ENCODE data around the gene ETNK2.
A peak's percentile ranks its signal among the peaks of the same experiment; 100 is the strongest.

ETNK2 gene

DNA sequence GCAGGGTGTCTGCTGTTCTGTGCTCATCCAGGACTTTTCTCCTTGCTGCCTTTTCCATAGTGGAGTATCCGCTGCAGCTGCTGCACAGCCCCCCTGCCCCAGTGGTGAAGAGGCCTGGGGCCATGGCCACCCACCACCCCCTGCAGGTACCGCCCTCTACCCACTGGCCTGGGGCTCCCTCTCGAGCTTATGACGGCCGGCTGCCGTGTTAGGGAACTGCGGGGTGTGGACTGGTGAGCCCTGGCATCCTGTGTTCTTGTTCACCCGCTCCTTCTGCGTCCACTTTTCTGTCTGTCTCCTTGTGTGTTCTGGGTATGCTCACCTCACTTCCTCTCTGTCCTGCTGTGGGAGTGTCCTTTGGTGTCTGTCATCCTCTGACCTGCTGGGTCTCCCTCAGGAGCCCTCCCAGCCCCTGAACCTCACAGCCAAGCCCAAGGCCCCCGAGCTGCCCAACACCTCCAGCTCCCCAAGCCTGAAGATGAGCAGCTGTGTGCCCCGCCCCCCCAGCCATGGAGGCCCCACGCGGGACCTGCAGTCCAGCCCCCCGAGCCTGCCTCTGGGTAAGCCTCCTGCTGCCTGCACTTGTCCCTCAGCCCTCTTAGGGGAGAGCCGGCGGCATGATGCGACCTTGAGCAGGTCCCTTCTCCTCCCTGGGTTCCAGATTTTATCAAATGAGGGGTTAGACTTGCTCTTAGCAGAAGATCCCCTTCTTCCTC lies 29.8 kb downstream of the ETNK2 start:
- Histone ChIP-seq H4K8ac (ENCODE audit: low read depth, low read length) (no peak overlapping the region), H3K79me1 (ENCODE audit: low read depth, low read length) (peaks cover 3% of the 10 kb centered on the region), H3K36me3 (replicated peaks in 1 of 2; ENCODE audit: control insufficient read depth in 2 of 2, insufficient read depth in 2 of 2, low read length in 2 of 2) (peaks cover 39 to 94% of the 10 kb centered on the region in 2 donors)

DNA sequence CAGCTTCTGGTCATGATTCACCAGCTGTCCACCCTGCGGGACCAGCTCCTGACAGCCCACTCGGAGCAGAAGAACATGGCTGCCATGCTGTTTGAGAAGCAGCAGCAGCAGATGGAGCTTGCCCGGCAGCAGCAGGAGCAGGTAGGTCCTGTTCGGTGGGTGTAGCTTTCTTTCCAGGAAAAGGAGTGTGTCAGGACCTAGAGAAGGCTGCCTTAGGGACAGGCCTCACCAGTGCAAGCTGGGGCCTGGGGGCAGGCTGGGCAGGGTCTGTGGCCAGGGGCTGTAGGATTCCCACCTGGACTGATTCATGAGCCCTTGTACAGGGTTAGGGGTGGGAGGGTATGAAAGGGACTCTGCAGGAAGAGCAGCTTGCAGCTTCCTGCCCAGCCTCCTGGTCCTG lies 35.3 kb downstream of the ETNK2 start:
- no peak overlapping the region for H2AK5ac ChIP-seq (ENCODE audit: low read depth, low read length)
- no peak overlapping the region for H2BK120ac ChIP-seq (ENCODE audit: low read depth, low read length)
- H3K14ac ChIP-seq (ENCODE audit: low read length) = no peak overlapping the region
- no peak overlapping the region for H2BK12ac ChIP-seq (ENCODE audit: low read length)
- no peak overlapping the region for H2BK15ac ChIP-seq (ENCODE audit: low read length)
- DNase-seq (ENCODE audit: low spot score) = no peak
- H2AFZ ChIP-seq (ENCODE audit: low read length) = no peak overlapping the region
- H3K9me3 ChIP-seq (replicated peaks in 1 of 2; ENCODE audit: control insufficient read depth in 2 of 2, insufficient read depth in 1 of 2, low read depth in 1 of 2, low read length in 2 of 2) = peaks cover 0 to 10% of the 10 kb centered on the region in 2 donors
- H3K36me3 ChIP-seq (replicated peaks in 1 of 2; ENCODE audit: control insufficient read depth in 2 of 2, insufficient read depth in 2 of 2, low read length in 2 of 2) = peaks cover 10 to 82% of the 10 kb centered on the region in 2 donors
- peaks cover 0 to 4% of the 10 kb centered on the region in 2 donors for H3K4me1 ChIP-seq (ENCODE audit: control insufficient read depth in 2 of 2, insufficient read depth in 1 of 2, low read depth in 1 of 2, low read length in 2 of 2)
- peak overlapping the region in 1 of 2 donors; percentile 30 for H3K4me3 ChIP-seq (ENCODE audit: low read length in 2 of 2)
- peak overlapping the region; percentile 32 for H3K9ac ChIP-seq (ENCODE audit: low read depth, low read length, poor library complexity)
- H3K4me2 ChIP-seq (ENCODE audit: insufficient read depth, low read length, poor library complexity, severe bottlenecking) = no peak overlapping the region
- no peaks in the 10 kb centered on the region for H3K27me3 ChIP-seq (ENCODE audit: control insufficient read depth in 3 of 3, insufficient read depth in 3 of 3, low read depth in 1 of 3, low read length in 3 of 3)
- no peak overlapping the region for H4K91ac ChIP-seq (ENCODE audit: low read depth, low read length, poor library complexity)
- H2BK5ac ChIP-seq (ENCODE audit: low read length) = no peak overlapping the region
- H3K27ac ChIP-seq (replicated peaks; ENCODE audit: low read length) = no peak overlapping the region
- H3K4ac ChIP-seq (ENCODE audit: low read length) = no peak overlapping the region
- peaks cover 3% of the 10 kb centered on the region for H3K79me1 ChIP-seq (ENCODE audit: low read depth, low read length)
- H4K8ac ChIP-seq (ENCODE audit: low read depth, low read length) = no peak overlapping the region
- no peak overlapping the region for H3K18ac ChIP-seq (ENCODE audit: low read length)
- no CpG with 5 or more reads among the region's 4 CpGs for WGBS, 2 donors (ENCODE audit: extremely low coverage in 2 of 2, insufficient read length in 2 of 2, insufficient replicate concordance in 1 of 2)
- H3K23ac ChIP-seq (ENCODE audit: low read depth, low read length, poor library complexity) = no peak overlapping the region

More for the DNA sequence above, 29.8 kb downstream of the ETNK2 start:
- no peak for DNase-seq (ENCODE audit: low spot score)
- Histone ChIP-seq H3K4me3 (ENCODE audit: low read length in 2 of 2) (no peak overlapping the region), H3K4ac (ENCODE audit: low read length) (no peak overlapping the region), H2AK5ac (ENCODE audit: low read depth, low read length) (no peak overlapping the region), H4K91ac (ENCODE audit: low read depth, low read length, poor library complexity) (no peak overlapping the region), H2AFZ (ENCODE audit: low read length) (no peak overlapping the region), H2BK12ac (ENCODE audit: low read length) (no peak overlapping the region), H3K9ac (ENCODE audit: low read depth, low read length, poor library complexity) (no peak overlapping the region), H3K27me3 (ENCODE audit: control insufficient read depth in 3 of 3, insufficient read depth in 3 of 3, low read depth in 1 of 3, low read length in 3 of 3) (no peaks in the 10 kb centered on the region), H2BK15ac (ENCODE audit: low read length) (no peak overlapping the region), H3K23ac (ENCODE audit: low read depth, low read length, poor library complexity) (no peak overlapping the region), H3K9me3 (replicated peaks in 1 of 2; ENCODE audit: control insufficient read depth in 2 of 2, insufficient read depth in 1 of 2, low read depth in 1 of 2, low read length in 2 of 2) (no peaks in the 10 kb centered on the region), H3K4me2 (ENCODE audit: insufficient read depth, low read length, poor library complexity, severe bottlenecking) (no peak overlapping the region), H3K4me1 (ENCODE audit: control insufficient read depth in 2 of 2, insufficient read depth in 1 of 2, low read depth in 1 of 2, low read length in 2 of 2) (peaks cover 4 to 7% of the 10 kb centered on the region in 2 donors), H2BK120ac (ENCODE audit: low read depth, low read length) (no peak overlapping the region), H2BK5ac (ENCODE audit: low read length) (no peak overlapping the region), H3K27ac (replicated peaks; ENCODE audit: low read length) (no peak overlapping the region), H3K18ac (ENCODE audit: low read length) (no peak overlapping the region), H3K14ac (ENCODE audit: low read length) (no peak overlapping the region)
- no CpG with 5 or more reads among the region's 17 CpGs for WGBS, 2 donors (ENCODE audit: extremely low coverage in 2 of 2, insufficient read length in 2 of 2, insufficient replicate concordance in 1 of 2)

DNA sequence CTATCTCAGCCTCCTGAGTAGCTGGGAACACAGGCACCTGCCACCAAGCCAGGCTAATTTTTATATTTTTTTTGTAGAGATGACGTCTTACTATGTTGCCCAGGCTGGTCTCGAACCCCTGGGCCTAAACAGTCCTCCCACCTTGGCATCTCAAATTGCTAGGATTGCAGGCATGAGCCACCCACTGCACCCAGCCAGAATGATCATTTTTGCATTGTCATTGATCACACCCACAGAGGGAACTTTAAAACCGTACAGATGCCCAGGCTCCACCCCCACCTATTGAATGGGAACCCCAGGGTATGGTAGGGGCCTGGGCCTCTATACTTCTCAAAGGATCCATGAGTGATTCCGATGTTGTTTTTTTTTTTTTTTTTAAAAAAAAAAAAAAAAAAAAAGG lies 36.7 kb downstream of the ETNK2 start:
- H2BK12ac ChIP-seq (ENCODE audit: low read length) = no peak overlapping the region
- H3K14ac ChIP-seq (ENCODE audit: low read length) = no peak overlapping the region
- no peak overlapping the region for H2BK5ac ChIP-seq (ENCODE audit: low read length)
- DNase-seq (ENCODE audit: low spot score) = no peak
- no peak overlapping the region for H3K23ac ChIP-seq (ENCODE audit: low read depth, low read length, poor library complexity)
- no peak overlapping the region for H3K4me3 ChIP-seq (ENCODE audit: low read length in 2 of 2)
- H3K9me3 ChIP-seq (replicated peaks in 1 of 2; ENCODE audit: control insufficient read depth in 2 of 2, insufficient read depth in 1 of 2, low read depth in 1 of 2, low read length in 2 of 2) = peaks cover 0 to 10% of the 10 kb centered on the region in 2 donors
- no peak overlapping the region for H2BK120ac ChIP-seq (ENCODE audit: low read depth, low read length)
- H2AFZ ChIP-seq (ENCODE audit: low read length) = no peak overlapping the region
- no peak overlapping the region for H3K4me2 ChIP-seq (ENCODE audit: insufficient read depth, low read length, poor library complexity, severe bottlenecking)
- H3K4ac ChIP-seq (ENCODE audit: low read length) = no peak overlapping the region
- WGBS, 2 donors (ENCODE audit: extremely low coverage in 2 of 2, insufficient read length in 2 of 2, insufficient replicate concordance in 1 of 2) = no CpG with 5 or more reads among the region's 4 CpGs
- H3K9ac ChIP-seq (ENCODE audit: low read depth, low read length, poor library complexity) = no peak overlapping the region
- H3K27ac ChIP-seq (replicated peaks; ENCODE audit: low read length) = no peak overlapping the region
- H4K91ac ChIP-seq (ENCODE audit: low read depth, low read length, poor library complexity) = no peak overlapping the region
- H4K8ac ChIP-seq (ENCODE audit: low read depth, low read length) = no peak overlapping the region
- H2BK15ac ChIP-seq (ENCODE audit: low read length) = no peak overlapping the region
- peaks cover 0 to 5% (median 0%) of the 10 kb centered on the region in 3 experiments for H3K27me3 ChIP-seq (ENCODE audit: control insufficient read depth in 3 of 3, insufficient read depth in 3 of 3, low read depth in 1 of 3, low read length in 3 of 3)
- H3K18ac ChIP-seq (ENCODE audit: low read length) = no peak overlapping the region
- H2AK5ac ChIP-seq (ENCODE audit: low read depth, low read length) = no peak overlapping the region
- H3K4me1 ChIP-seq (ENCODE audit: control insufficient read depth in 2 of 2, insufficient read depth in 1 of 2, low read depth in 1 of 2, low read length in 2 of 2) = peaks cover 2 to 4% of the 10 kb centered on the region in 2 donors
- peaks cover 5% of the 10 kb centered on the region for H3K79me1 ChIP-seq (ENCODE audit: low read depth, low read length)
- peaks cover 10 to 72% of the 10 kb centered on the region in 2 donors for H3K36me3 ChIP-seq (replicated peaks in 1 of 2; ENCODE audit: control insufficient read depth in 2 of 2, insufficient read depth in 2 of 2, low read length in 2 of 2)

DNA sequence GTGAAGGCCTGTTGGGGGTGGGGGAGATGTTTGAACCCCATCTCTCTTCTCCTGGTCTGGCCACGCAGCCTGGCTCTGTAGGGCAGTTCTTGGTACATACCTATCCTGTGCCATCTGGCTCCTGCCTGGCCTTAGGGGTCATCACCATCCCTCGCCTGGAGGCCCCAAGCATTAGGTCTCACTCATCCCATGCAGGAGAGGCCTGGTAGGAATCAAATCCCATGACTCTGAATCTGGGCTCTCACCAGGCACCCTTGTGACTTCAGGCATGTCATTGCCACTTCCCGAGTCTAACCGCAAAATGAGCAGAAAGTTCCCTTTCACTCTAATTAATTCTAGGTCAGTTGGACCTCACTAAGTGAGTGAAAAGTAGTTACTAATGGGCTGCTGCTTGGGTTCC lies 37.2 kb downstream of the ETNK2 start:
- Histone ChIP-seq H3K27ac (replicated peaks; ENCODE audit: low read length) (no peak overlapping the region), H3K14ac (ENCODE audit: low read length) (no peak overlapping the region), H4K8ac (ENCODE audit: low read depth, low read length) (no peak overlapping the region), H4K91ac (ENCODE audit: low read depth, low read length, poor library complexity) (no peak overlapping the region), H2AK5ac (ENCODE audit: low read depth, low read length) (peak overlapping the region; percentile 10), H3K27me3 (ENCODE audit: control insufficient read depth in 3 of 3, insufficient read depth in 3 of 3, low read depth in 1 of 3, low read length in 3 of 3) (peaks cover 0 to 5% (median 0%) of the 10 kb centered on the region in 3 experiments), H2BK5ac (ENCODE audit: low read length) (no peak overlapping the region), H3K18ac (ENCODE audit: low read length) (no peak overlapping the region), H3K4me1 (ENCODE audit: control insufficient read depth in 2 of 2, insufficient read depth in 1 of 2, low read depth in 1 of 2, low read length in 2 of 2) (peaks cover 3 to 4% of the 10 kb centered on the region in 2 donors), H2AFZ (ENCODE audit: low read length) (no peak overlapping the region), H3K79me1 (ENCODE audit: low read depth, low read length) (peaks cover 5% of the 10 kb centered on the region), H3K23ac (ENCODE audit: low read depth, low read length, poor library complexity) (no peak overlapping the region), H3K9me3 (replicated peaks in 1 of 2; ENCODE audit: control insufficient read depth in 2 of 2, insufficient read depth in 1 of 2, low read depth in 1 of 2, low read length in 2 of 2) (peaks cover 0 to 10% of the 10 kb centered on the region in 2 donors), H2BK120ac (ENCODE audit: low read depth, low read length) (no peak overlapping the region), H3K4me2 (ENCODE audit: insufficient read depth, low read length, poor library complexity, severe bottlenecking) (no peak overlapping the region), H3K9ac (ENCODE audit: low read depth, low read length, poor library complexity) (no peak overlapping the region), H2BK12ac (ENCODE audit: low read length) (no peak overlapping the region), H3K36me3 (replicated peaks in 1 of 2; ENCODE audit: control insufficient read depth in 2 of 2, insufficient read depth in 2 of 2, low read length in 2 of 2) (peaks cover 10 to 66% of the 10 kb centered on the region in 2 donors), H2BK15ac (ENCODE audit: low read length) (no peak overlapping the region), H3K4ac (ENCODE audit: low read length) (no peak overlapping the region), H3K4me3 (ENCODE audit: low read length in 2 of 2) (no peak overlapping the region)
- no peak for DNase-seq (ENCODE audit: low spot score)
- no CpG with 5 or more reads among the region's 4 CpGs for WGBS, 2 donors (ENCODE audit: extremely low coverage in 2 of 2, insufficient read length in 2 of 2, insufficient replicate concordance in 1 of 2)

Data from neuronal stem cell (in vitro differentiated cells).